Activated CD8-positive, alpha-beta T cell treated with anti-CD3 and anti-CD28 coated beads for 36 hours (primary cell): Measurements from ENCODE around the gene CHDH. TPM values are rescaled to one million over a fixed set of nuclear protein-coding genes. Genes with fewer than 3 reads are reported as not detected.

Experiments used
- ATAC-seq: fragments of 200-7000 bp; cut with Tn5 transposase; one replicate; pipeline ENCODE4 v1.10.0; 2021; ENCODE audit warnings: mild to moderate bottlenecking, moderate library complexity
- CTCF ChIA-PET: fragments of 350-600 bp; sonication (Branson Sonifier 250); formaldehyde crosslinking; loops from one replicate; lab custom pipeline; 2021; ENCODE audit warnings: antibody characterized with exemption; lab: Charles Lee
- POLR2A ChIA-PET: fragments of 350-600 bp; sonication (Branson Sonifier 250); formaldehyde crosslinking; loops from one replicate; lab custom pipeline; 2021; ENCODE audit warnings: antibody characterized with exemption; lab: Charles Lee
- DNase-seq: peaks from one replicate; pipeline ENCODE4 v3.0.0-alpha.2; 2020
- H3K27ac Mint-ChIP-seq: one replicate; pipeline ENCODE4 v1.8.0; 2021; ENCODE audit warnings: mild to moderate bottlenecking, mixed read lengths
- H3K27me3 Mint-ChIP-seq: one replicate; pipeline ENCODE4 v1.8.0; 2021; ENCODE audit warnings: mixed read lengths
- H3K36me3 Mint-ChIP-seq: one replicate; pipeline ENCODE4 v1.8.0; 2021; ENCODE audit warnings: low read depth, mixed read lengths
- H3K4me1 Mint-ChIP-seq: one replicate; pipeline ENCODE4 v1.8.0; 2021; ENCODE audit warnings: low read depth, mixed read lengths
- H3K4me3 Mint-ChIP-seq: one replicate; pipeline ENCODE4 v1.8.0; 2021; ENCODE audit warnings: mild to moderate bottlenecking, moderate library complexity, mixed read lengths
- H3K9me3 Mint-ChIP-seq: one replicate; pipeline ENCODE4 v1.8.0; 2021; ENCODE audit warnings: mixed read lengths
- intact Hi-C: fragments of 100-400 bp; cut with micrococcal nuclease; formaldehyde crosslinking; loops from one replicate; pipeline ENCODE4 v1.10.0; 2022
- total RNA-seq, 2 experiments: library from RNA; stranded (reverse); gene quantifications; one replicate each; pipeline ENCODE4 v1.2.3, GENCODE V29; 2021
- TF ChIP-seq, protein P1 (sequence below): fragments of 200-600 bp; IDR thresholded peaks from one replicate; pipeline ENCODE4 v1.8.0; 2022; ENCODE audit warnings: antibody characterized with exemption, mild to moderate bottlenecking

Gene CHDH
- total RNA-seq, 2 experiments from 2014 or later: 0.02 to 0.22 TPM

DNA sequence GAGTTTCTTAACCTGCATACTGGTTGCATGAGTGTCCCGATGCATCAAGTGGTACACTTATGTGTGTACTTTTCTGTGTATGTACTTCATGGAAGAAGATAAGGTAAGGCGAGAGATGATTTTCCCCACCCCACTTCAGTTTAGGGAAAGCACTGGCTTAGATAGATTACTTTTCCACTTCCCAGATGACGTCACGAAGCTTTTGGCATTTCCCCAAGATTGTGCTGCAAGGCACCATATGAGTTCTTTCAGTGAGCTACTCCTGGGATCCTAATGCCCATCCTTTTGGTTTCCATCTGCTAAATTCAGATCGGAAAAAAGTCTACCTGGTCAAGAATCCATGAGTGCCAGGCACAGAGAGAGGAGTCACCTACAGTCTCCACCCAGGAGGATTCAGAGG is 4.7 kb upstream of the CHDH start:
- H3K9me3 Mint-ChIP-seq: no peaks in the 10 kb centered on the region

DNA sequence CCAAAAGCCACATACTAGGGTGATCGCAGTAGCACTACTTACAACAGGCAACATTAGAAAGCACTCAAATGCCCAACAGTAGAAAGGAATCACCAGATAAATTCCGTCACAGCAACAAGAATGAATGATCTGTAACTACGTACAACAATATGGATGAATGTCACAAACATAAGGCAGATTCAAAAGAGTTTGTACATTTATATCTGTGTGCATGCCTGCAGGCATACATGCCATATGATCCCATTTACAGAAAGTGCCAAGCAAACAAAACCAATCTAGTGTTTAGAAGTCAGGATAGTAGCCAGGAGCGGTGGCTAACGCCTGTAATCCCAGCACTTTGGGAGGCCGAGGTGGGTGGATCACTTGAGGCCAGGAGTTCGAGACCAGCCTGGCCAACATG is 3.7 kb upstream of the CHDH start:
- H3K9me3 Mint-ChIP-seq: no peaks in the 10 kb centered on the region
- TF ChIP-seq, protein P1, sequence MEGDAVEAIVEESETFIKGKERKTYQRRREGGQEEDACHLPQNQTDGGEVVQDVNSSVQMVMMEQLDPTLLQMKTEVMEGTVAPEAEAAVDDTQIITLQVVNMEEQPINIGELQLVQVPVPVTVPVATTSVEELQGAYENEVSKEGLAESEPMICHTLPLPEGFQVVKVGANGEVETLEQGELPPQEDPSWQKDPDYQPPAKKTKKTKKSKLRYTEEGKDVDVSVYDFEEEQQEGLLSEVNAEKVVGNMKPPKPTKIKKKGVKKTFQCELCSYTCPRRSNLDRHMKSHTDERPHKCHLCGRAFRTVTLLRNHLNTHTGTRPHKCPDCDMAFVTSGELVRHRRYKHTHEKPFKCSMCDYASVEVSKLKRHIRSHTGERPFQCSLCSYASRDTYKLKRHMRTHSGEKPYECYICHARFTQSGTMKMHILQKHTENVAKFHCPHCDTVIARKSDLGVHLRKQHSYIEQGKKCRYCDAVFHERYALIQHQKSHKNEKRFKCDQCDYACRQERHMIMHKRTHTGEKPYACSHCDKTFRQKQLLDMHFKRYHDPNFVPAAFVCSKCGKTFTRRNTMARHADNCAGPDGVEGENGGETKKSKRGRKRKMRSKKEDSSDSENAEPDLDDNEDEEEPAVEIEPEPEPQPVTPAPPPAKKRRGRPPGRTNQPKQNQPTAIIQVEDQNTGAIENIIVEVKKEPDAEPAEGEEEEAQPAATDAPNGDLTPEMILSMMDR: no peak
- ChIA-PET POLR2A (no interaction called here), CTCF (no interaction called here)
- intact Hi-C loops: no loop called here
- no peak overlapping the region for H3K4me3 Mint-ChIP-seq
- H3K4me1 Mint-ChIP-seq: no peaks in the 10 kb centered on the region
- H3K27me3 Mint-ChIP-seq: peaks cover 21% of the 10 kb centered on the region
- no peak overlapping the region for H3K27ac Mint-ChIP-seq
- no peak for ATAC-seq
- DNase-seq: no peak
- no peaks in the 10 kb centered on the region for H3K36me3 Mint-ChIP-seq

More for the DNA sequence above, 4.7 kb upstream of the CHDH start:
- ChIA-PET POLR2A (no interaction called here), CTCF (no interaction called here)
- peaks cover 14% of the 10 kb centered on the region for H3K27me3 Mint-ChIP-seq
- intact Hi-C loops: no loop called here
- no peaks in the 10 kb centered on the region for H3K4me1 Mint-ChIP-seq
- TF ChIP-seq, protein P1: no peak
- H3K27ac Mint-ChIP-seq: no peak overlapping the region
- no peaks in the 10 kb centered on the region for H3K36me3 Mint-ChIP-seq
- H3K4me3 Mint-ChIP-seq: no peak overlapping the region
- no peak for DNase-seq
- ATAC-seq: no peak

DNA sequence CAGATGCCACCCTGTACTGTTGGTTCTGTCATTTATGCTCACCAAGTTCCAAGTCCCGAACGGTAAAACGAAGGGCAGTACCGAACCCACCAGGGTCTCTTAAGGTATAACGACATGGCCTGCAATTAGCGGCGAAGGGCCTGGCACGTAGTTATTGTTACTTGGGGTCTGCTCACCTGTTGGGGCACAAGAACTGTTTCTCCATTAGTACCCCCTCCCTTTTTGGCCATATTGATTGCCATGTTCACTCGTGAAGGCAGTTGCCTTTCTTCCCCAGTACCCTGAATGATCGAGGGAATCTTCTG is 584 bp upstream of the CHDH start:
- TF ChIP-seq, protein P1: no peak
- POLR2A ChIA-PET: interaction anchor here (0.8 kb wide), 1 partner anchor 19 kb away, joined by 3 read pairs; no protein-coding TSS in a partner anchor
- H3K4me3 Mint-ChIP-seq: peak overlapping the region; percentile 42
- H3K9me3 Mint-ChIP-seq: no peaks in the 10 kb centered on the region
- ATAC-seq: no peak
- CTCF ChIA-PET: no interaction called here
- H3K27me3 Mint-ChIP-seq: peaks cover 37% of the 10 kb centered on the region
- H3K27ac Mint-ChIP-seq: no peak overlapping the region
- intact Hi-C loops: no loop called here
- no peaks in the 10 kb centered on the region for H3K36me3 Mint-ChIP-seq
- no peaks in the 10 kb centered on the region for H3K4me1 Mint-ChIP-seq
- DNase-seq: no peak

DNA sequence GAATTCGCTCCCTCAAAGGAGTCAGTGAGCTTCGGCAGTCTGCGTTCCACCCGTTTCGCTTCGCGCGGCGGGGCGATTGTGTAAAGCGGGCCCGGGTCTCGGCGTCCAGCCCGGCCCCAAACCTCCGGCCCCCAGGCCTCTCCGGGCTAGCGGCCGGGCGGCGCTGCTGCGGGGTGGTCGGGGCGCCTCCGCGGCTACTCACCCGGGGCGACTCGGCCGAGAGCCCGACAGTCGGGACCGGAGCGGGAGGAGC is 412 bp downstream of the CHDH start:
- H3K27me3 Mint-ChIP-seq: peaks cover 37% of the 10 kb centered on the region
- CTCF ChIA-PET: interaction anchor here (1.0 kb wide), 1 partner anchor 11 kb away, joined by 3 read pairs; no protein-coding TSS in a partner anchor
- ATAC-seq (peak; percentile 24), DNase-seq (no peak)
- POLR2A ChIA-PET: no interaction called here
- peak overlapping the region; percentile 47 for H3K4me3 Mint-ChIP-seq
- no peaks in the 10 kb centered on the region for H3K9me3 Mint-ChIP-seq
- TF ChIP-seq, protein P1: no peak
- no peaks in the 10 kb centered on the region for H3K4me1 Mint-ChIP-seq
- intact Hi-C loops: no loop called here
- no peaks in the 10 kb centered on the region for H3K36me3 Mint-ChIP-seq
- H3K27ac Mint-ChIP-seq: no peak overlapping the region

DNA sequence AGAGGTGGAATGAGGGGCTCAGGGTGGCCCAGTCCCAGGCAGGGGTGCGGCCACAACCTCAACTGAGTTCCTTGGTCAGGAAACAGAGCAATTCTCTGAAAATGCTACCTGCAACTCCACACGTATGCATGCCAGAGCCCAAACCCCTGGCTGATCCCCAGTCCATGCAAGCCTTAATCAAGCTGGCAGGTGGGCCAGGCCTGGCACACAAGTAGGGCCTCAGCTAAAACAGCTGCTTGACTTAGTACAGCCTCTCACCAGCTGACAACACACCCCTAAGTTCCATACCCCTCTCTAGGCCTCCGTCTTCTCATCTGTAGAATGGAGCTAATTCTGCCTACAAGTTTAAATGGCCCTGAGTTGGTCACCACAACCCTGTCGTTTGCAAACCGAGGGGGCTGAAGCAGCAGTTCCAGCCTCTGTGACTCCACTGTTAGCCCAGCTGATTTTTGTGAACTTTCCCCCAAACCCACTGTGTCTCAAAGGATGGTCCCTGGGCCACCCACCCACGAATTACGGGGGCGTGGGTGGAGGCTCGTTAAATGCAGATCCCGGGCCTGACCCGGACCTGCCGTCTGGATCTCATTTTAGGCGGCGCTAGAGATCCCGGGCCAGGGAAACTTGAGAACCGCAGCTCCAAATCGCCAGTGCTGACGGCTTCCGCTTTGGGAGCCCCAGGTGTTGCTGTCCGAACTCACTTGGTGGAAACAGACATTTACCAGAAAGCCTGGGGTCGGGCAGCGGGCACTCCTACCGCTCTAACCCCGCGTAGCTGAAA is 927 bp downstream of the CHDH start:
- peak; percentile 7 for DNase-seq
- Mint-ChIP-seq H3K4me3 (peak overlapping the region; percentile 47), H3K27me3 (peaks cover 35% of the 10 kb centered on the region), H3K9me3 (no peaks in the 10 kb centered on the region), H3K4me1 (no peaks in the 10 kb centered on the region), H3K27ac (no peak overlapping the region), H3K36me3 (no peaks in the 10 kb centered on the region)
- intact Hi-C loops: no loop called here
- TF ChIP-seq, protein P1: no peak
- ChIA-PET CTCF (interaction anchor here (1.0 to 1.4 kb wide), 3 partner anchors 9 to 12 kb away, joined by 3 read pairs; no protein-coding TSS in a partner anchor), POLR2A (interaction anchor here (0.8 kb wide), 1 partner anchor 41 kb away, joined by 3 read pairs; no protein-coding TSS in a partner anchor)
- no peak for ATAC-seq
